Pancreas (tissue), 10 donors: ENCODE measurements around the gene LAMTOR4. TPM values are rescaled to one million over a fixed set of nuclear protein-coding genes. Genes with fewer than 3 reads are reported as not detected.
A peak's percentile ranks its signal among the peaks of the same experiment; 100 is the strongest.

Source experiments
- ATAC-seq, 4 donors: fragments of 200-7000 bp; cut with Tn5 transposase; one replicate each; pipeline versions ENCODE4 v1.8.0 to v1.9.1; 2020; ENCODE audit warnings: mild to moderate bottlenecking in 4 of 4, moderate library complexity in 4 of 4
- DNase-seq, 6 donors: peaks; one replicate each; pipeline ENCODE4 v3.0.0-alpha.2; 2020
- FAIRE-seq: peaks from 2 replicates; lab custom pipeline; 2012; peaks lifted over from hg19 to GRCh38; lab: Jason Lieb, UNC
- H3K27ac ChIP-seq, 4 donors: fragments of 200-600 bp; sonication (generic); 1 replicate in 3 of 4; 2 replicates in 1 of 4; pipeline versions ENCODE4 v1.5.0 to v1.8.0; 2020
- H3K27me3 ChIP-seq, 4 donors: fragments of 200-600 bp; one replicate each; pipeline ENCODE4 v1.8.0; 2021
- H3K36me3 ChIP-seq, 3 donors: fragments of 200-600 bp; sonication (generic) in 1 of 3; one replicate each; pipeline versions ENCODE4 v1.5.0 to v1.8.0; 2020 to 2021
- H3K4me1 ChIP-seq, 3 donors: fragments of 200-600 bp; one replicate each; pipeline ENCODE4 v1.8.0; 2021
- H3K4me3 ChIP-seq, 4 donors: fragments of 200-600 bp; sonication (generic) in 2 of 4; one replicate each; pipeline versions ENCODE4 v1.5.0 to v1.8.0; 2020 to 2021
- H3K9me3 ChIP-seq, 4 donors: fragments of 200-600 bp; one replicate each; pipeline ENCODE4 v1.8.0; 2021
- WGBS, 2 donors: extraction: QIAGEN DNeasy Blood & Tissue Kit; methylation state at CpG; one replicate each; pipeline ENCODE4 v1.1.7; 2013; 5-methylcytosine and 5-hydroxymethylcytosine counted together
- intact Hi-C, 3 donors: fragments of 100-400 bp; cut with DNase I; formaldehyde crosslinking; loops; one replicate each; pipeline versions ENCODE4 v1.11.1 to v1.14.2; 2022
- microRNA-seq, 2 donors: library from miRNA; unstranded; fragments of <30 nt; microRNA quantifications; one replicate each; pipeline versions ENCODE4 to v1.1.0, GENCODE V29; 2019 to 2020
- polyA plus RNA-seq, 2 donors: library from polyadenylated mRNA; stranded (reverse); fragments of 200-250 nt; gene quantifications; one replicate each; pipeline ENCODE4 v1.2.3, GENCODE V29; 2013
- total RNA-seq, 6 donors: library from RNA; stranded (reverse); fragmentation: NEBNext Ultra II Directional in 4 of 6; extraction: Animal tissue kit (Norgen Biotek cat#: 25700) in 4 of 6; gene quantifications; one replicate each; pipeline versions ENCODE4 v1.2.1 to v1.2.4, GENCODE V29; 2021 to 2023
- TF ChIP-seq, protein P1 (sequence below), 4 donors: fragments of 200-600 bp; sonication (generic) in 3 of 4; IDR thresholded peaks; one replicate each; pipeline versions ENCODE4 v1.5.0 to v1.8.0; 2021; ENCODE audit warnings: antibody characterized with exemption in 4 of 4
- donor health status: healthy with polysubstance abuse.
- donor health status: DM: no; HTN: no; CAD: no; lungs with moderate emphysema.
- donor health status: DM: no; HTN: no; CAD: no.
- donor health status: control.
- donor health status: control.
- donor health status: Bipolar disorder and iron deficiency.
- donor health status: DM: yes; HTN: yes; CAD: no.
- donor health status: DM: no; HTN: no; CAD: no.
- donor health status: DM: no; HTN: no; CAD: no.
- donor health status: DM: yes; HTN: yes; CAD: no.

Gene LAMTOR4
- total and polyA plus RNA-seq, 8 donors, result 43.8 to 209 (median 55.6) TPM

- no peak for FAIRE-seq
- intact Hi-C loops, result no loop called here
Measured at GRCh38 chr7:100198266-100198665, 49.5 kb downstream of the LAMTOR4 start.

GRCh38 chr7:100200693-100201092, 52.0 kb downstream of the LAMTOR4 start:
- intact Hi-C loops, result no loop called here
- DNase-seq (peak in 1 of 6 donors; percentile 54), ATAC-seq (peak in 3 of 4 donors; percentile 23 to 55 (median 30)), FAIRE-seq (no peak)
- Histone ChIP-seq H3K4me3 (no peak overlapping the region), H3K4me1 (no peaks in the 10 kb centered on the region), H3K27me3 (no peaks in the 10 kb centered on the region), H3K36me3 (no peaks in the 10 kb centered on the region), H3K27ac (no peak overlapping the region), H3K9me3 (no peaks in the 10 kb centered on the region)
- TF ChIP-seq, protein P1, sequence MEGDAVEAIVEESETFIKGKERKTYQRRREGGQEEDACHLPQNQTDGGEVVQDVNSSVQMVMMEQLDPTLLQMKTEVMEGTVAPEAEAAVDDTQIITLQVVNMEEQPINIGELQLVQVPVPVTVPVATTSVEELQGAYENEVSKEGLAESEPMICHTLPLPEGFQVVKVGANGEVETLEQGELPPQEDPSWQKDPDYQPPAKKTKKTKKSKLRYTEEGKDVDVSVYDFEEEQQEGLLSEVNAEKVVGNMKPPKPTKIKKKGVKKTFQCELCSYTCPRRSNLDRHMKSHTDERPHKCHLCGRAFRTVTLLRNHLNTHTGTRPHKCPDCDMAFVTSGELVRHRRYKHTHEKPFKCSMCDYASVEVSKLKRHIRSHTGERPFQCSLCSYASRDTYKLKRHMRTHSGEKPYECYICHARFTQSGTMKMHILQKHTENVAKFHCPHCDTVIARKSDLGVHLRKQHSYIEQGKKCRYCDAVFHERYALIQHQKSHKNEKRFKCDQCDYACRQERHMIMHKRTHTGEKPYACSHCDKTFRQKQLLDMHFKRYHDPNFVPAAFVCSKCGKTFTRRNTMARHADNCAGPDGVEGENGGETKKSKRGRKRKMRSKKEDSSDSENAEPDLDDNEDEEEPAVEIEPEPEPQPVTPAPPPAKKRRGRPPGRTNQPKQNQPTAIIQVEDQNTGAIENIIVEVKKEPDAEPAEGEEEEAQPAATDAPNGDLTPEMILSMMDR (IDR thresholded peaks at IDR 0.05), result no peak
- 39 to 44% methylated on average over 11 of the region's 11 CpGs for WGBS, 2 donors

More at GRCh38 chr7:100198266-100198665, 49.5 kb downstream of the LAMTOR4 start:
- H3K4me1 ChIP-seq, result no peaks in the 10 kb centered on the region
- H3K4me3 ChIP-seq, result no peak overlapping the region
- DNase-seq (no peak), ATAC-seq (no peak)
- TF ChIP-seq, protein P1 (IDR thresholded peaks at IDR 0.05), result no peak
- no peak overlapping the region for H3K27ac ChIP-seq
- no peaks in the 10 kb centered on the region for H3K36me3 ChIP-seq
- H3K9me3 ChIP-seq, result no peaks in the 10 kb centered on the region
- WGBS, 2 donors, result 88 to 92% methylated on average over 10 of the region's 10 CpGs
- no peaks in the 10 kb centered on the region for H3K27me3 ChIP-seq

Small RNA genes within 50 kb of the gene (microRNA-seq; reads per million reads assigned to microRNA genes)
- gene MIR4658, result 0 to 0.88 reads per million in 2 donors

Other genes starting within 250 kb of the LAMTOR4 start
- gene TRIM4, start 229.4 kb upstream of the LAMTOR4 start, total RNA-seq, result 10 to 100 TPM; 13.8 to 18.6 (median 16.4) TPM
- gene TRIM4, start 229.4 kb upstream of the LAMTOR4 start, polyA plus RNA-seq, result 10 to 100 TPM in 1 of 2 donors, 1 to 10 TPM in 1; 9.4 to 13.4 TPM
- gene GJC3, start 219.3 kb upstream of the LAMTOR4 start, total RNA-seq, result 1 to 10 TPM in 4 of 6 donors, under 1 TPM in 2; 0.37 to 8.7 (median 4.7) TPM
- gene GJC3, start 219.3 kb upstream of the LAMTOR4 start, polyA plus RNA-seq, result 1 to 10 TPM; 4.2 to 4.6 TPM
- 100 to 1,000 TPM; 174 to 262 (median 214) TPM for gene AZGP1, start 172.9 kb upstream of the LAMTOR4 start, total RNA-seq
- 100 to 1,000 TPM; 362 to 686 TPM for gene AZGP1, start 172.9 kb upstream of the LAMTOR4 start, polyA plus RNA-seq
- 10 to 100 TPM; 52.6 to 86.0 (median 68.2) TPM for gene ZKSCAN1, start 133.3 kb upstream of the LAMTOR4 start, total RNA-seq
- 10 to 100 TPM; 24.2 to 28.9 TPM for gene ZKSCAN1, start 133.3 kb upstream of the LAMTOR4 start, polyA plus RNA-seq
- gene ZSCAN21, start 99.1 kb upstream of the LAMTOR4 start, total RNA-seq, result 1 to 10 TPM; 3.8 to 9.6 (median 6.2) TPM
- gene ZSCAN21, start 99.1 kb upstream of the LAMTOR4 start, polyA plus RNA-seq, result 10 to 100 TPM in 1 of 2 donors, 1 to 10 TPM in 1; 8.3 to 11.8 TPM
- 10 to 100 TPM in 5 of 6 donors, 1 to 10 TPM in 1; 9.6 to 21.2 (median 13.2) TPM for gene ZNF3, start 67.2 kb upstream of the LAMTOR4 start, total RNA-seq
- gene ZNF3, start 67.2 kb upstream of the LAMTOR4 start, polyA plus RNA-seq, result 10 to 100 TPM; 15.8 to 21.1 TPM
- 10 to 100 TPM; 34.6 to 44.0 (median 38.3) TPM for gene COPS6, start 59.9 kb upstream of the LAMTOR4 start, total RNA-seq
- gene COPS6, start 59.9 kb upstream of the LAMTOR4 start, polyA plus RNA-seq, result 10 to 100 TPM; 46.0 to 82.0 TPM
- gene MCM7, start 47.5 kb upstream of the LAMTOR4 start, total RNA-seq, result 10 to 100 TPM; 21.7 to 38.4 (median 24.1) TPM
- 10 to 100 TPM; 63.1 to 77.0 TPM for gene MCM7, start 47.5 kb upstream of the LAMTOR4 start, polyA plus RNA-seq
- gene AP4M1, start 47.3 kb upstream of the LAMTOR4 start, total RNA-seq, result 10 to 100 TPM in 5 of 6 donors, 1 to 10 TPM in 1; 8.6 to 14.6 (median 10.9) TPM
- gene AP4M1, start 47.3 kb upstream of the LAMTOR4 start, polyA plus RNA-seq, result 10 to 100 TPM; 23.5 to 25.4 TPM
- 10 to 100 TPM; 11.7 to 27.2 (median 13.9) TPM for gene TAF6, start 29.6 kb upstream of the LAMTOR4 start, total RNA-seq
- 10 to 100 TPM; 31.3 to 39.6 TPM for gene TAF6, start 29.6 kb upstream of the LAMTOR4 start, polyA plus RNA-seq
- 1 to 10 TPM; 1.8 to 6.5 (median 2.8) TPM for gene CNPY4, start 29.3 kb upstream of the LAMTOR4 start, total RNA-seq
- 10 to 100 TPM in 1 of 2 donors, 1 to 10 TPM in 1; 4.7 to 10.8 TPM for gene CNPY4, start 29.3 kb upstream of the LAMTOR4 start, polyA plus RNA-seq
- gene MBLAC1, start 22.0 kb upstream of the LAMTOR4 start, total RNA-seq, result 1 to 10 TPM; 1.1 to 2.1 (median 1.7) TPM
- gene MBLAC1, start 22.0 kb upstream of the LAMTOR4 start, polyA plus RNA-seq, result 1 to 10 TPM; 2.1 to 3.7 TPM
- gene TRAPPC14, start 9.8 kb downstream of the LAMTOR4 start, total RNA-seq, result 10 to 100 TPM in 2 of 6 donors, 1 to 10 TPM in 4; 5.1 to 15.7 (median 8.8) TPM
- gene TRAPPC14, start 9.8 kb downstream of the LAMTOR4 start, polyA plus RNA-seq, result 10 to 100 TPM; 32.1 to 34.6 TPM
- gene GAL3ST4, start 19.7 kb downstream of the LAMTOR4 start, total RNA-seq, result 1 to 10 TPM in 2 of 6 donors, under 1 TPM in 4; 0.28 to 8.9 (median 0.69) TPM
- under 1 TPM; 0.45 to 0.65 TPM for gene GAL3ST4, start 19.7 kb downstream of the LAMTOR4 start, polyA plus RNA-seq
- 1 to 10 TPM in 1 of 6 donors, under 1 TPM in 5; 0.12 to 2.5 (median 0.51) TPM for gene GPC2, start 28.5 kb downstream of the LAMTOR4 start, total RNA-seq
- under 1 TPM; 0.59 to 0.68 TPM for gene GPC2, start 28.5 kb downstream of the LAMTOR4 start, polyA plus RNA-seq
- gene STAG3, start 29.0 kb downstream of the LAMTOR4 start, total RNA-seq, result 1 to 10 TPM in 2 of 6 donors, under 1 TPM in 4; 0.19 to 1.2 (median 0.94) TPM
- under 1 TPM; 0.99 TPM for gene STAG3, start 29.0 kb downstream of the LAMTOR4 start, polyA plus RNA-seq
- under 1 TPM in 2 of 6 donors, not detected in 4; 0.22 to 0.34 TPM for gene PVRIG, start 71.0 kb downstream of the LAMTOR4 start, total RNA-seq
- under 1 TPM in 1 of 2 donors, not detected in 1; 0.09 TPM for gene PVRIG, start 71.0 kb downstream of the LAMTOR4 start, polyA plus RNA-seq
- gene SPDYE3, start 158.8 kb downstream of the LAMTOR4 start, total RNA-seq, result not detected
- gene SPDYE3, start 158.8 kb downstream of the LAMTOR4 start, polyA plus RNA-seq, result under 1 TPM; 0.08 to 0.09 TPM
- gene PILRB, start 209.2 kb downstream of the LAMTOR4 start, total RNA-seq, result 10 to 100 TPM; 14.7 to 33.6 (median 20.1) TPM
- 100 to 1,000 TPM; 202 to 218 TPM for gene PILRB, start 209.2 kb downstream of the LAMTOR4 start, polyA plus RNA-seq
- gene PILRA, start 224.6 kb downstream of the LAMTOR4 start, total RNA-seq, result 1 to 10 TPM in 5 of 6 donors, under 1 TPM in 1; 0.88 to 7.6 (median 2.8) TPM
- 1 to 10 TPM; 3.8 to 4.8 TPM for gene PILRA, start 224.6 kb downstream of the LAMTOR4 start, polyA plus RNA-seq